Endothelial cell of umbilical vein (primary cell): ENCODE measurements around the gene EIF4E3. TPM values are rescaled to one million over a fixed set of nuclear protein-coding genes. Genes with fewer than 3 reads are reported as not detected.

Experiments
- BruUV-seq: library from RNA; stranded (reverse); fragments of 400-500 nt; replicated peaks from 2 replicates; lab custom pipeline; 2021; lab: Mats Ljungman, UMichigan
- CTCF ChIA-PET: fragments of 300-600, 350-600 bp; sonication (Branson Sonifier 250); formaldehyde crosslinking; loops from one replicate; lab custom pipeline; 2021; ENCODE audit warnings: antibody characterized with exemption, inconsistent platforms; lab: Charles Lee
- POLR2A ChIA-PET: fragments of 300-600, 350-600 bp; sonication (Branson Sonifier 250); formaldehyde crosslinking; loops from one replicate; lab custom pipeline; 2021; ENCODE audit warnings: antibody characterized with exemption, inconsistent platforms; lab: Charles Lee
- DNase-seq: peaks from one replicate; pipeline ENCODE4 v3.0.0-alpha.2; 2011; ENCODE audit warnings: low read depth, low spot score
- FAIRE-seq: peaks from 2 replicates; lab custom pipeline; 2011; peaks lifted over from hg19 to GRCh38; lab: Jason Lieb, UNC
- H2AFZ ChIP-seq: 2 replicates; pipeline ENCODE4 v1.6.0; 2012; ENCODE audit warnings: low read depth, low read length, control low read depth, inconsistent platforms
- H3K27ac ChIP-seq: 2 replicates; pipeline ENCODE4 v1.5.1; 2011; ENCODE audit warnings: low read depth, mild to moderate bottlenecking, control low read depth, low read length, moderate library complexity; ENCODE audit not compliant: insufficient read depth
- H3K27me3 ChIP-seq, 2 experiments: 2 replicates each; pipeline versions ENCODE4 v1.6.0 to v1.6.1; 2011; ENCODE audit warnings: low read length in 2 of 2, mixed read lengths in 1 of 2; ENCODE audit not compliant: control insufficient read depth in 2 of 2, insufficient read depth in 2 of 2
- H3K36me3 ChIP-seq, 2 experiments: 2 replicates in 1 of 2; 3 replicates in 1 of 2; pipeline ENCODE4 v1.5.1; 2011; ENCODE audit warnings: low read length in 2 of 2, mild to moderate bottlenecking in 1 of 2, moderate library complexity in 1 of 2; ENCODE audit not compliant: control insufficient read depth in 2 of 2, insufficient read depth in 2 of 2; ENCODE audit errors: extremely low read depth in 1 of 2
- H3K4me1 ChIP-seq: 3 replicates; pipeline ENCODE4 v1.5.1; 2011; ENCODE audit warnings: mild to moderate bottlenecking, low read length; ENCODE audit not compliant: control insufficient read depth, insufficient read depth; ENCODE audit errors: extremely low read depth
- H3K4me2 ChIP-seq: 2 replicates; pipeline ENCODE4 v1.6.1; 2011; ENCODE audit warnings: low read length, control low read depth, mixed read lengths; ENCODE audit not compliant: insufficient read depth
- H3K4me3 ChIP-seq, 3 experiments: fragments of 200-600 bp in 1 of 3; sonication (generic), shearing (Covaris generic) in 1 of 3; replicated peaks in 1 of 3; 2 replicates each; pipeline ENCODE4 v1.5.1; 2011 to 2016; ENCODE audit warnings: control low read depth in 3 of 3, low read length in 3 of 3, mild to moderate bottlenecking in 2 of 3, inconsistent platforms in 1 of 3, low read depth in 1 of 3, moderate library complexity in 1 of 3; ENCODE audit not compliant: insufficient read depth in 1 of 3
- H3K79me2 ChIP-seq: 2 replicates; pipeline ENCODE4 v1.6.0; 2012; ENCODE audit warnings: low read length, inconsistent platforms; ENCODE audit not compliant: control insufficient read depth, insufficient read depth
- H3K9ac ChIP-seq: replicated peaks from 2 replicates; pipeline ENCODE3; 2011; ENCODE audit warnings: low read length, control low read depth; ENCODE audit not compliant: insufficient read depth; ENCODE audit errors: extremely low read depth
- H3K9me1 ChIP-seq: replicated peaks from 3 replicates; pipeline ENCODE4 v1.6.0; 2011; ENCODE audit warnings: mild to moderate bottlenecking, low read length; ENCODE audit not compliant: control insufficient read depth, insufficient read depth; ENCODE audit errors: extremely low read depth
- H3K9me3 ChIP-seq: replicated peaks from 2 replicates; pipeline ENCODE4 v1.5.1; 2012; ENCODE audit warnings: low read length, inconsistent platforms; ENCODE audit not compliant: control insufficient read depth, insufficient read depth
- H4K20me1 ChIP-seq: replicated peaks from 2 replicates; pipeline ENCODE3; 2011; ENCODE audit warnings: mild to moderate bottlenecking, low read length; ENCODE audit not compliant: control insufficient read depth, insufficient read depth; ENCODE audit errors: extremely low read depth
- CTCF ChIP-seq, 2 donors: IDR thresholded peaks; 1 replicate in 1 of 2; 2 replicates in 1 of 2; pipeline ENCODE4 v1.5.1; 2011; ENCODE audit warnings: low read length in 2 of 2, mild to moderate bottlenecking in 2 of 2, moderate library complexity in 2 of 2, control low read depth in 1 of 2, inconsistent platforms in 1 of 2, low read depth in 1 of 2; ENCODE audit not compliant: insufficient read depth in 1 of 2; ENCODE audit errors: extremely low read depth in 1 of 2
- EZH2 ChIP-seq: IDR thresholded peaks from 2 replicates; pipeline ENCODE4 v1.6.1; 2012; ENCODE audit warnings: borderline replicate concordance, low read depth, mild to moderate bottlenecking, moderate library complexity, low read length, inconsistent platforms; ENCODE audit not compliant: severe bottlenecking
- FOS ChIP-seq: IDR thresholded peaks from 2 replicates; pipeline ENCODE4 v1.6.1; 2011; ENCODE audit warnings: mild to moderate bottlenecking, low read length, moderate library complexity, borderline replicate concordance; ENCODE audit not compliant: insufficient read depth
- GATA2 ChIP-seq: IDR thresholded peaks from 2 replicates; pipeline ENCODE4 v1.7.0; 2011; ENCODE audit warnings: low read depth, mild to moderate bottlenecking, moderate library complexity, mixed read lengths, low read length; ENCODE audit not compliant: insufficient read length, insufficient read depth
- JUN ChIP-seq: IDR thresholded peaks from 2 replicates; pipeline ENCODE4 v1.6.1; 2011; ENCODE audit warnings: borderline replicate concordance, low read depth; ENCODE audit not compliant: insufficient read length, insufficient read depth
- MYC ChIP-seq: IDR thresholded peaks from one replicate; pipeline ENCODE4 v1.6.1; 2011; ENCODE audit warnings: mild to moderate bottlenecking, low read depth, low read length
- POLR2A ChIP-seq: IDR thresholded peaks from 2 replicates; pipeline ENCODE4 v1.6.1; 2012; ENCODE audit warnings: low read depth, mild to moderate bottlenecking, control low read depth, low read length
- POLR2AphosphoS5 ChIP-seq: IDR thresholded peaks from 2 replicates; pipeline ENCODE4 v1.6.1; 2012; ENCODE audit warnings: low read depth, mild to moderate bottlenecking, control low read depth, low read length, moderate library complexity; ENCODE audit not compliant: insufficient read depth
- dilution Hi-C: fragments of 300-500 bp; cut with MboI; formaldehyde crosslinking; loops from one replicate; pipeline ENCODE4 v1.15.0; 2019; ENCODE audit warnings: low sequenced_read_pairs; ENCODE audit not compliant: extremely low pct_ligation_motif_present
- intact Hi-C: fragments of 100-400 bp; cut with micrococcal nuclease; formaldehyde crosslinking; loops from one replicate; pipeline ENCODE4 v1.10.0; 2022
- polyA plus RNA-seq, 4 experiments: library from polyadenylated mRNA; depleted of rRNA in 3 of 4; stranded (reverse) in 3 of 4; unstranded in 1 of 4; fragments of >200 nt; gene quantifications; 2 replicates each; pipeline versions ENCODE4 v1.2.1 to v1.2.3, GENCODE V29; 2011 to 2012; ENCODE audit warnings: missing spikeins in 1 of 4
- total RNA-seq: library from RNA; stranded (reverse); gene quantifications from 2 replicates; pipeline ENCODE4 v1.2.3, GENCODE V29; 2021
- TF ChIP-seq, protein P1 (sequence below): IDR thresholded peaks from 2 replicates; pipeline ENCODE4 v1.6.1; 2011; ENCODE audit not compliant: insufficient read depth, insufficient read length

EIF4E3 gene
- total and polyA plus RNA-seq, 2 donors (not counting 3 experiments of a cell fraction or from before 2014, with no cell fraction given): 1.3 to 4.9 TPM

GRCh38 chr3:71692139-71692538 is 33.1 kb downstream of the EIF4E3 start:
- DNase-seq: no peak
- intact Hi-C loops: no loop called here
- Histone ChIP-seq H3K9ac (no peak overlapping the region), H3K4me1 (peaks cover 15% of the 10 kb centered on the region), H3K27me3 (peaks cover 0 to 2% of the 10 kb centered on the region in 2 experiments), H3K9me3 (no peaks in the 10 kb centered on the region), H3K36me3 (no peaks in the 10 kb centered on the region), H3K9me1 (no peaks in the 10 kb centered on the region), H2AFZ (no peak overlapping the region), H4K20me1 (no peaks in the 10 kb centered on the region), H3K27ac (no peak overlapping the region), H3K79me2 (no peaks in the 10 kb centered on the region), H3K4me2 (no peak overlapping the region), H3K4me3 (no peak overlapping the region)
- BruUV-seq: no TSS peak
- ChIA-PET POLR2A (no interaction called here), CTCF (interaction anchor here (1.9 kb wide), 1 partner anchor 11 kb away, joined by 7 read pairs; no protein-coding TSS in a partner anchor)
- no peak for FAIRE-seq
- TF ChIP-seq MYC (no peak), POLR2A (no peak), EZH2 (no peak), POLR2AphosphoS5 (no peak), GATA2 (no peak), JUN (no peak), CTCF (IDR thresholded peaks at IDR 0.05; ENCODE audit: extremely low read depth in 1 of 2, insufficient read depth in 1 of 2, low read depth in 1 of 2, low read length in 2 of 2) (no peak), FOS (no peak)
- TF ChIP-seq, protein P1, sequence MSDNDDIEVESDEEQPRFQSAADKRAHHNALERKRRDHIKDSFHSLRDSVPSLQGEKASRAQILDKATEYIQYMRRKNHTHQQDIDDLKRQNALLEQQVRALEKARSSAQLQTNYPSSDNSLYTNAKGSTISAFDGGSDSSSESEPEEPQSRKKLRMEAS: no peak
- dilution Hi-C loops: no loop called here
